Epithelial cell of esophagus (primary cell): ENCODE results near the gene DNAH17.

Experiments
- DNase-seq: peaks from one replicate; pipeline ENCODE4 v3.0.0; 2010; ENCODE audit warnings: low read depth
- H3K4me3 ChIP-seq: 2 replicates; pipeline ENCODE4 v1.5.1; 2011; ENCODE audit warnings: mild to moderate bottlenecking, low read length, control low read depth
- TF ChIP-seq, protein P1 (sequence below): IDR thresholded peaks from 2 replicates; pipeline ENCODE4 v1.5.1; 2011; ENCODE audit warnings: low read depth, mild to moderate bottlenecking, low read length, control low read depth, inconsistent platforms; ENCODE audit not compliant: insufficient read depth; ENCODE audit errors: missing control alignments

The DNAH17 gene

DNA sequence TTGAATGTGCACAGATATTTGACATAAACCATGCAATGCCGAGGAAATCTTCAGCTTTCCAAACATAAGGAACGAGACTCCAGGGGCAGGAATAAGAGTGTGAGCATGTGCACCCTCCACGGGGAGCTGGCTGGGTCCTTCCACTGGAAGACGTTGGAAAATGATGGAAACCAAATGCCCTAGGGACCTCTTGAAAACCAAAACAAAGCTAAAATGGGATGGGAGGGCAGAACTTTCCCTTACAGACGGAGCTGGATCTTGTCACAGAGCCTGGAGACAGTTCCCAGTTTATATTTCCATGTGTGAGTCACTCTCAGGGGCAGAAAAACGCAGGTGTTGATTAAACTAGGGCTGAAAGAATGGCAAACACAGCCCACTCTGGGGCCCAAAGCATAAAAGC, 34.4 kb upstream of the DNAH17 start:
- TF ChIP-seq, protein P1, sequence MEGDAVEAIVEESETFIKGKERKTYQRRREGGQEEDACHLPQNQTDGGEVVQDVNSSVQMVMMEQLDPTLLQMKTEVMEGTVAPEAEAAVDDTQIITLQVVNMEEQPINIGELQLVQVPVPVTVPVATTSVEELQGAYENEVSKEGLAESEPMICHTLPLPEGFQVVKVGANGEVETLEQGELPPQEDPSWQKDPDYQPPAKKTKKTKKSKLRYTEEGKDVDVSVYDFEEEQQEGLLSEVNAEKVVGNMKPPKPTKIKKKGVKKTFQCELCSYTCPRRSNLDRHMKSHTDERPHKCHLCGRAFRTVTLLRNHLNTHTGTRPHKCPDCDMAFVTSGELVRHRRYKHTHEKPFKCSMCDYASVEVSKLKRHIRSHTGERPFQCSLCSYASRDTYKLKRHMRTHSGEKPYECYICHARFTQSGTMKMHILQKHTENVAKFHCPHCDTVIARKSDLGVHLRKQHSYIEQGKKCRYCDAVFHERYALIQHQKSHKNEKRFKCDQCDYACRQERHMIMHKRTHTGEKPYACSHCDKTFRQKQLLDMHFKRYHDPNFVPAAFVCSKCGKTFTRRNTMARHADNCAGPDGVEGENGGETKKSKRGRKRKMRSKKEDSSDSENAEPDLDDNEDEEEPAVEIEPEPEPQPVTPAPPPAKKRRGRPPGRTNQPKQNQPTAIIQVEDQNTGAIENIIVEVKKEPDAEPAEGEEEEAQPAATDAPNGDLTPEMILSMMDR, result no peak
- DNase-seq, result no peak
- no peak overlapping the region for H3K4me3 ChIP-seq

DNA sequence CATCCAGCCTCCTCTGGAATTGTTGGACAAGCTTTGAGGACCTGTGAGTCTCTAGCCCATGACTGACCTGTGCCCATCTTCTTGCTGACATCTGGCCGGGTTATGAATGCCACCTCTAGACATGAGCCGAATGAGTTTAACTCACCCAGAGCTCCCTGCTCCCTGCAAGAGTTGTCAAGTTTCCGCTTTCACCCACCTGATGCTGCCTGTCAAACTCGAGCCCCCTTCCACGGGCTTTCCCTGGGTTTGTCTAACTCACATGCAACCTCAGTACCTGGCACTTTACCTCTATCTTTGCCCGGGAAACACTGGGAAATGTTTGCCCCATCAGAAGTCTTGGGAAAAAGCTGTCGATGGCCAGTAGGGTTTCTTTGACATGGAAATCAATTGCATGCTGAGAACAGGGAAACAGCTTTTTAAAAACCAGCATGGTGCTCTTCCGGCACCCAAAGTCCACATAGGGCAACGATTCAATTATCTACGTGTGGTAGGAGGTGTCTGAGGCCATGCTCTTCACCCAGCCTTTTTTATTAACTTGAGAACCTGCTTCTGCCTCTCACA, 33.8 kb upstream of the DNAH17 start:
- TF ChIP-seq, protein P1, result no peak
- no peak for DNase-seq
- no peak overlapping the region for H3K4me3 ChIP-seq

DNA sequence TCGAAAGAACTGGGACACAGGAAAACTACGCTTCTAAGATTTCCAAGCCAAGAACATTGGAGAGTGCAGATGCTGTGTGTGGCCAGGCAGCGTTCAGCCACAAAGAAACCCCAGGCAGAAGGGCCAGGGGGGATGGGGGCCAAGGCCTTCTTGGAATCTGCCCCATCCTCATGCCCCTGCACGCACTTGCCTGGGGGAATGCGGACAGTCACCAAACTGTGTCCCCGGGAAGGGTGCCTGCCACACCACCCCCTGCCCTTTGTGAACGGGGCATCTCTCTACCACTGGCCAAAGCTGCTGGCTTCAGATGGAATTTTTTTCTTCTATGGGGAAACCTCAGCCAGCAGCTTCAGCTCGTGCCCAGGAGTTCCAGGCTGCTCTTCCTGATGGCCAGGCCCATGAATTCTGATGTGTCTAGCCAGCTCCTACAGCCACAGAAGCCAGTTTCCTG, 32.0 kb upstream of the DNAH17 start:
- TF ChIP-seq, protein P1, result no peak
- H3K4me3 ChIP-seq, result no peak overlapping the region
- no peak for DNase-seq

DNA sequence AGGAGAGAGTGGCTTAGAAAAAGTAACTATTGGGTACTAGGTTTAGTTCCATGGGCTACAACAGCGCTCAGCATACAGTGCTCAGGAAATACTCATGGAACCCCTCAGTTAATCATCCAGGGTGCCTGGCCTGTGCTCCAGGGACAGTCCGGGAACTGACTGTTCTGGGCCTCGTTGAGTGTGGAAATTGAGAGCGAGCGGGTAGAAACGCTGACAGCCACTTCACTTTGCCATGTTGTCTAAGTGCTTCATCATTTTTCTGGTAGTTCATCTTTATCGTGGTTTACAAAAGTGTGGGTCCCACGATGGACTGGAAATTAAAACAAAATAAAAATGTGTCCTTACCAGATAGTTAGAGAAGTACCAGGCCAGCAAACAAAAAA, 31.6 kb upstream of the DNAH17 start:
- DNase-seq, result no peak
- TF ChIP-seq, protein P1, result no peak
- H3K4me3 ChIP-seq, result no peak overlapping the region

DNA sequence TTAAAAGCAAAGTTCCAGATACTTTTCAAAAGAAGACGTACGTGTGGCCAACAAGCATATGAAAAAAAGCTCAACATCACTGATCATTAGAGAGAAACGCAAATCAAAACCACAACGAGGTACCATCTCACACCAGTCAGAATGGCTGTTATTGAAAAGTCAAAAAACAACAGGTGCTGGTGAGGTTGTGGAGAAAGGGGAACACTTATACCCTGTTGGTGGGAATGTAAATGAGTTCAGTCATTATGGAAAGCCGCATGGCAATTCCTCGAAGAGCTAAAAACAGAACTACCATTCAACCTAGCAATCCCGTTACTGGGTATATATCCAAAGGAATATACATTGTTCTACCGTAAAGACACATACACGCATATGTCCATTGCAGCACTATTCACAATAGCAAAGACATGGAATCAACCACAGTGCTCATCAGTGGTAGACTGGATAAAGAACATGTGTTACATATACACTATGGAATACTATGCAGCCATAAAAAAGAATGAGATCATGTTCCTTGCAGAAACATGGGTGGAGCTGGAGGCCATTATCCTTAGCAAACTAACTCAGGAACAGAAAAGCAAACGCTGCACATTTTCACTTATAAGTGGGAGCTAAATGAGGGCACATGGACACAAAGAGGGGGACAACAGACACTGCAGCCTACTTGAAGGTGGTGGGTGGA, 31.1 kb upstream of the DNAH17 start:
- no peak for DNase-seq
- TF ChIP-seq, protein P1, result no peak
- H3K4me3 ChIP-seq, result no peak overlapping the region

DNA sequence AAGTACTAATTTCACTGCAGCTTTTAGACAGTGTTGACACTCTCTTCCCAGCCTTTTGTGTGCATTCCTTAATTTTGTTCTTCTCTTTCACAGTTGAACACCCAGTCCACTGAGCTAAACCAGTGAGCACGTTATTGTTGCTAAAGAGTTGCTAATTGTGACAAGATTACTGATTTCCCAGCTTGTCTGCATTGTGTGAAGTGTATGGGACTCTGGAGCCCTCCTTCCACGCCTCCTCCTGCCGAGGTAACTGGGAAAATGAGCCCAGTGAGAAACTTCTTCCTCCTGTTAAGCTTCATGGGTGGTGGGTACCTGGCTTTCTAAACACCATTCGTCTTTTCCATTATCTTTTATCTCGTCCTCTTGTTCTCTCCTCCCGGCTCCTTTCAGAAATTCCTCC, 29.8 kb upstream of the DNAH17 start:
- H3K4me3 ChIP-seq, result no peak overlapping the region
- TF ChIP-seq, protein P1, result no peak
- no peak for DNase-seq

DNA sequence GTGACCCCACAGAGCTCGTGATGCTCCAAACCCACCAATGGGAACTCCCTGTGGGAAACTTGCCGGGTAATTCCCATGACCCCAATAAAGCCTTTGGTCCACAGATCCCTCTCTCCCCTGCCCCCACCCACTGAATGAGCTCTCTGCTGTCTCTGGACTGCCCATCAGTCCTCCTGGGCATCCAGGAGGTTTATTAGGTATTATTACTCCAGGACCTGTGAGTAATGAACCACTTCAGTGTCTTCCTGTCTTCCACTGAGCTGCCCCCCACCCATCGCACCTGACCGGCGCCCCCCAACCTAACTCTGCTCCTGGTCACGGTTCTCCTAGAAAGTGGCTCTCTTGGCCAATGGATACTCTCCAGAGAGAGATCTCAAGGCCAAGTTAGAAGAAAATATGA, 28.7 kb upstream of the DNAH17 start:
- TF ChIP-seq, protein P1, result no peak
- DNase-seq, result no peak
- H3K4me3 ChIP-seq, result no peak overlapping the region
